HEK293T (cell line): ENCODE data around the gene PRPF6.

ENCODE experiments used
- FOXK2 ChIP-seq: fragments of 450-650 bp; IDR thresholded peaks from 2 replicates; pipeline ENCODE4 v1.6.1; 2016; ENCODE audit warnings: mild to moderate bottlenecking
- FOXM1 ChIP-seq: fragments of 450-650 bp; IDR thresholded peaks from 2 replicates; pipeline ENCODE4 v1.6.1; 2017; ENCODE audit warnings: mild to moderate bottlenecking, borderline replicate concordance
- NFRKB ChIP-seq: fragments of 450-650 bp; IDR thresholded peaks from 2 replicates; pipeline ENCODE4 v1.6.1; 2016; ENCODE audit warnings: mild to moderate bottlenecking, moderate library complexity

DNA sequence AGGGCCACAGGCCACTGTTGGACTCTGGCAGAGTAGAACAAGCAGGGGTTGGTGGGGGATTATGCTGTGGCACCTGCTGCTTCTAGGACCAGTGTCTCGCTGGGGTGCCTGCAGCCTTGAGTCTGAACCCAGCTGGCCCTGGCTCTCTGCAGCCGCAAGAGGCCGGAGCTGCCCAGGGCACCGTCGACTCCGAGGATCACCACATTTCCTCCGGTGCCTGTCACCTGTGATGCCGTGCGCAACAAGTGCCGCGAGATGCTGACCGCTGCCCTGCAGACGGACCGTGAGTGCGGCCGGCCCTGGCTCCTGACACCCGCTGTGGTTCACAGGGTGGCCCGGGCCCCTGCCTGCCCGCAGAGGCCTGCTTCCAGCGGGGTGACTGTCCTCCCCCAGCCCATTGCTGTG lies 88.3 kb downstream of the PRPF6 start:
- no peak for TF ChIP-seq FOXM1
- no peak for TF ChIP-seq FOXK2
- TF ChIP-seq NFRKB = no peak
